NCI-H1436 treated with DMSO at 0.1 percent for 48 hours (cell line): ENCODE data around the gene VWA3A.
A peak's percentile ranks its signal among the peaks of the same experiment; 100 is the strongest.

Experiments used
- DNase-seq: peaks from one replicate; lab custom pipeline; 2025; lab: John Stamatoyannopoulos, UW

Gene VWA3A

GRCh38 chr16:22203091-22203490, 110.8 kb downstream of the VWA3A start:
- DNase-seq, result no peak

GRCh38 chr16:22204091-22204655, 111.8 kb downstream of the VWA3A start:
- DNase-seq, result no peak

GRCh38 chr16:22205577-22206012, 113.3 kb downstream of the VWA3A start:
- no peak for DNase-seq

- DNase-seq, result peak; percentile 42
Observed at GRCh38 chr16:22206013-22206841, 113.9 kb downstream of the VWA3A start, which contains the start of gene EEF2K. TSS of gene EEF2K (plus strand) at chr16:22206278. CDS start at chr16:22225730, 19,452 bp downstream.
